D721Med (cell line): ENCODE results near the gene TIMM10.
A peak's percentile ranks its signal among the peaks of the same experiment; 100 is the strongest.

Experiments used
- DNase-seq: peaks from one replicate; pipeline ENCODE4 v3.0.0; 2011; ENCODE audit warnings: low spot score; ENCODE audit not compliant: insufficient read length
- FAIRE-seq: peaks from 2 replicates; lab custom pipeline; 2011; peaks lifted over from hg19 to GRCh38; lab: Jason Lieb, UNC
- CTCF ChIP-seq: IDR thresholded peaks from 2 replicates; pipeline ENCODE4 v1.5.1; 2012; ENCODE audit warnings: mild to moderate bottlenecking, control low read depth; ENCODE audit not compliant: insufficient read depth; ENCODE audit errors: missing control alignments

TIMM10 gene

GRCh38 chr11:57530596-57531507 is at the start of gene TIMM10:
Gene TIMM10 (minus strand): TSS chr11:57530754. CDS start chr11:57530189, 565 bp downstream.
- FAIRE-seq: no peak
- no peak for TF ChIP-seq CTCF
- peak; percentile 79 for DNase-seq

GRCh38 chr11:57574061-57574460 is 43.5 kb upstream of the TIMM10 start:
- no peak for TF ChIP-seq CTCF
- DNase-seq: no peak
- no peak for FAIRE-seq

- no peak for TF ChIP-seq CTCF
- no peak for DNase-seq
- FAIRE-seq: no peak
Measured at GRCh38 chr11:57571606-57572005, 41.1 kb upstream of the TIMM10 start.

GRCh38 chr11:57568330-57568766 is 37.8 kb upstream of the TIMM10 start:
- TF ChIP-seq CTCF: peak; percentile 84
- FAIRE-seq (no peak), DNase-seq (peak; percentile 57)

GRCh38 chr11:57567515-57568329 is 37.2 kb upstream of the TIMM10 start, which contains the start of gene UBE2L6:
Gene UBE2L6 (minus strand): TSS chr11:57567672. CDS start chr11:57567611, 61 bp downstream.
- peak; percentile 46 for DNase-seq

More at GRCh38 chr11:57567515-57568329, 37.2 kb upstream of the TIMM10 start, which contains the start of gene UBE2L6:
- FAIRE-seq: no peak
- TF ChIP-seq CTCF: peak; percentile 40
